Loucy (cell line): ENCODE data around the gene FZD8.

Experiments used
- EZH2phosphoT487 ChIP-seq: fragments of 200-600 bp; IDR thresholded peaks from 2 replicates; pipeline ENCODE4 v1.6.1; 2018; ENCODE audit warnings: antibody characterized with exemption, mild to moderate bottlenecking, moderate library complexity, borderline replicate concordance
- TF ChIP-seq, protein P1 (sequence below): fragments of 200-600 bp; sonication (generic); conservative IDR thresholded peaks from 2 replicates; pipeline ENCODE4 v1.5.1; 2014; ENCODE audit warnings: mild to moderate bottlenecking, antibody characterized with exemption, low read length

- TF ChIP-seq, protein P1, sequence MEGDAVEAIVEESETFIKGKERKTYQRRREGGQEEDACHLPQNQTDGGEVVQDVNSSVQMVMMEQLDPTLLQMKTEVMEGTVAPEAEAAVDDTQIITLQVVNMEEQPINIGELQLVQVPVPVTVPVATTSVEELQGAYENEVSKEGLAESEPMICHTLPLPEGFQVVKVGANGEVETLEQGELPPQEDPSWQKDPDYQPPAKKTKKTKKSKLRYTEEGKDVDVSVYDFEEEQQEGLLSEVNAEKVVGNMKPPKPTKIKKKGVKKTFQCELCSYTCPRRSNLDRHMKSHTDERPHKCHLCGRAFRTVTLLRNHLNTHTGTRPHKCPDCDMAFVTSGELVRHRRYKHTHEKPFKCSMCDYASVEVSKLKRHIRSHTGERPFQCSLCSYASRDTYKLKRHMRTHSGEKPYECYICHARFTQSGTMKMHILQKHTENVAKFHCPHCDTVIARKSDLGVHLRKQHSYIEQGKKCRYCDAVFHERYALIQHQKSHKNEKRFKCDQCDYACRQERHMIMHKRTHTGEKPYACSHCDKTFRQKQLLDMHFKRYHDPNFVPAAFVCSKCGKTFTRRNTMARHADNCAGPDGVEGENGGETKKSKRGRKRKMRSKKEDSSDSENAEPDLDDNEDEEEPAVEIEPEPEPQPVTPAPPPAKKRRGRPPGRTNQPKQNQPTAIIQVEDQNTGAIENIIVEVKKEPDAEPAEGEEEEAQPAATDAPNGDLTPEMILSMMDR = peak; percentile 39
- TF ChIP-seq EZH2phosphoT487 = no peak
Observed at GRCh38 chr10:35613597-35614226, 28.4 kb downstream of the FZD8 start.
